Stimulated activated CD8-positive, alpha-beta memory T cell treated with anti-CD3 and anti-CD28 coated beads, Interleukin-7, amount 100 ng/mL, for 1 hour (primary cell): Measurements from ENCODE around the gene SLC7A4.
"Not testable (repeated sequence)": the region's sequence is repeated elsewhere in the genome, so short reads cannot be mapped to it uniquely, and the experiment has no call there.

ENCODE experiments used
- DNase-seq, 2 donors: peaks; one replicate each; pipeline ENCODE4 v3.0.0-alpha.2; 2020; ENCODE audit warnings: low read depth in 2 of 2

The SLC7A4 gene

DNA sequence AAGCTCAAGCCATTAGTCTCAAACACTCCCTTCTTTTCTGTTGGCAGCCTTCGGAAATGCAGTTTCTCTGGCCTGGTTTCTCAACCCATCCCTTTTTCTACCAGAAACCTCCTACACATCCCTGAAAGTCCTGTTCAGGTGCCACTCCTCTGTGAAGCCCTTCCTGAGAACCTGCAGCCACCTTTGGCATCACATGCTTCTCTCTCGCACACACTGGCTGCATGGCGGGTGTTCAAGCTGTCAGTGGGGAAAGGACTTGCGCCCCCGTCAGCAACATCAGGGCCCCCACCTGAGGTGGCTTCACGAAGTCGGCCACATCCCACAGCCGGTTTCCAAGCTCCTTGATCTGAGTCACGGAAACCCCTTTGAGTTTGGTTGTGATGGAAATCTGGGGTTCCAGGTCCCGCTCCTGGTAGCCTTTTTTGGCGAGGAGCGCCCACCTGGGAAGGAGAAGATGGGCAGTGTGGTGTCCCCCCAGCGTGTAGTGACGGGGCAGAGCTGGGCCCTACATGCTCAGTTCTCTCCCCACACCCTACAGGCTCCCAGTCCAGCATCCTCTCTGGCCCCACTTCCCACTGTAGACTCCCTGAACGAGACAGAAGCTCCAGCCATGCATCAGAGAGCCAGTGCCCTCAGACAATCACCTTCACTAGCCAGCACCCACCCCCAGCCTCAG lies 11.6 kb upstream of the SLC7A4 start:
- DNase-seq = no peak

DNA sequence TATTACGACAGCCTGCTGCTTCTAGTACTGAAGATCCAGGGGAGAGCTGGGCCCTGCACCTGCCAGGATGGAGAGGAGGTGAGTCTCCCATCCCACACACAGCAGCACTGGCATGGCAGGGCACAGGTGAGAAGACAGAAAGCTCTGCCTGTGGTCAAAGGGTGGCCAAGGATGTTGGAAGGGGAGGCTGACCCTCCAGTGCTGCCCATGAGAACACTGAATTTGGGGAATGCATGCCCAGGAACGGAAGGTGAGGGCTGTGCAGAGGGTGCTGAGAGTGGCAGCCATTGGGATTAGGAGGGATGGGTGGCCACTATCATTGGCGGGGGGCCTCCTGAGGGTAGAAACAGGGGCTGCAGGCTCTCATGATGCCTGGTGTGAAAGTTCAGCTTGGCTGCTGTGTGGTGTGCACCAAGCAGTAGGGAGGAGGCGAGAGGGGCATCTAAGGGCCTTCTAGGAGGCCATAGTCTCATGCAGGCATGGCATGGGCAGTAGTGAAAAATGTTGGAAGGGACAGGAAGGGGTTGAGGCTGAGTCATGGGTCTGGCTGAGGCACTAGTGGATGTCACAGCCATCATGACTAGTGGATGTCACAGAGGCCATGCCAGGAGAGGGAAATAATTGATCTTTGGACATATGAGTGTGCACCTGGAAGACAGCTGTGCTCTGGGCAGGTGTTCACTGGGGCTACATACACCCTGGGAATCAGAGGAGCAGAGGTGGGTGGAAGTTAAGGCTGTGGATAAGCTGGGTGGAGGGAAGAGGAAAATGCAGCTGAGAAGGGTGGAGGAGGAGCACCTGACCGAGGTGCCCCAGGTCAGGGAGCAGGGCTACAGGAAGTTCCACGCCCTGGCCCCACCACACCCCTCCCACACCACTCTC lies 10.9 kb upstream of the SLC7A4 start:
- no peak for DNase-seq

DNA sequence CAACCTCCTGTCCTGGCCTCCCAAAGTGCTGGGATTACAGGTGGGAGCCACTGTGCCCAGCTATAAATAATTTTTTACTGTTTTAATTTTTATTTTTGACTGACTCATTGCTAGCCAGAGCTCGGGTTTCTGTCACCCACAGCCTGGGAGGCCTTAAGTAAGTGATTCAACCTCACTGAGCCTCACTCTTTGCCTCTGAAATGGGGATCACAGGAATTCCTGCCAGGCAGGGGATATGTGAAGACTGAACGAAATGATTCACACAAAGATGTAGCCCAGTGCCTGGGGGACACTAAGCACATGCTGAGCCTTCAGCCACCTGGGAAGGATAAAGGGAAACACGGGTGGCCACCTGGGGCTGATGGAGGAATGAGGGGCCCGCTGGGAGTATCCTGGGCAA lies 9.6 kb upstream of the SLC7A4 start:
- no peak for DNase-seq

DNA sequence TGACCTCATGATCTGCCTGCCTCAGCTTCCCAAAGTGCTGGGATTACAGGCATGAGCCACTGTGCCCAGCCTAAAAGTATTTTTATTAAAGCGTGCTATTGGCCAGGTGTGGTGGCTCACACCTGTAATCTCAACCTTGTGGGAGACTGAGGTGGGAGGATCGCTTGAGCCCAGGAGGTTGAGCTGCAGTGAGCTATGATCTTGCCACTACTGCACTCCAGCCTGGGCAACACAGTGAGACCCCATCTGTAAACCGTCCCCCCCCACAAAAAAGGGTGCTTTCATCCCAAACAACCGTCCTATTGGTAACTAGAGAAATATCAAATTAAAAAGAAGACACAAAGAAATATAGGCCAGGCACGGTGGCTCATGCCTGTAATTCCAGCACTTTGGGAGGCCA lies 6.8 kb upstream of the SLC7A4 start:
- DNase-seq = not testable (repeated sequence)

DNA sequence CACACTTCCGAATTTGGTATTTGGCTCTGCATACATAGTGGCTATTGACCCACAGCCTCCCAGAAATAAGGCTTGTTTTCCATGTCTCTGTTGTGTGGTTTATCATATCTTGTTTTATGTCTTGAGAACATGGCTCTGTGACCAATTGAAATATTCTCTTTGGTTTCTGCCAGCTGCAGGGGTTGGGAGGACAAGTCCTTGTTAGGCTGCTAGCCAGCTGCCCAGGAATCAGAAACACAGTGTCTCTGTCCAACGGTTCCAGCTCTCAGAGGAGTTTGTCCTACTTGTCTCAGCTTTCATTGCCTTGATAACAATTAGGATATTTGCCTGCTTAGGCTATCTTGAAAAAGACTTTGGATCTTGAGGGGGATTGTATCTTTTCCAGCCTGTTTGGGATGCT lies 6.0 kb upstream of the SLC7A4 start:
- DNase-seq = no peak

DNA sequence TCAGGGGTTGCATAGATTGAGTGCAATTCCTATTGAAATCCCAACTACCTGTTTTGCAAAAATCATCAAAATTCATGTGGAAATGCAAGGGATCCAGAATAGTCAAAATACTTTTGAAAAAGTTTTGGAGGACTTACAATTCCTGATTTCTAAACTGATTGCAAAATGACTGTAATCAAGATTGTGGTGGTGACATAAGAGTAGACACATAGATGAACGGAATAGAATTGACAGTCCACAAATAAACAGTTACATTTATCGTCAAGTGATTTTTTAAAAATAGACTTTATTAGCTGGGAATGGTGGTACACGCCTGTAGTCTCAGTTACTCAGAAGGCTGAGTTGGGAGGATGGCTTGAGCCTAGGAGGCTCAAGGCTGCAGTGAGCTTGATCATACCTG lies 2.6 kb upstream of the SLC7A4 start:
- DNase-seq = no peak

DNA sequence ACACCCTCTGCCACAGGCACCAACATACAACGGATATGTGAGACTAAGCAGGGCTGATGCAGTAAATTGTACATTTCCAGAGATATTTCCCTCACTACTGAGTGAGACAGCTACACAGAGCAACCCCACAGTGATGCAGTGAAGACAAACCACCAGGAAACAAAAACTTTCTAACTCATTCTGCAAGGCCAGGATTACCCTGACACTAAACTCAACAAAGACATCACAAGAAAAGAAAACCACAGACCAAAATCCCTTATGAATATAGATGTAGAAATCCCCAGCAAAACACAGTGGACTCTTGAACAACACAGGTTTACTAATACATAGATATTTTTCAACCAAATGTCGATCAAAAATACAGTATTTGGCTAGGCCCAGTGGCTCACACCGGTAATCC lies 1.5 kb upstream of the SLC7A4 start:
- no peak for DNase-seq

DNA sequence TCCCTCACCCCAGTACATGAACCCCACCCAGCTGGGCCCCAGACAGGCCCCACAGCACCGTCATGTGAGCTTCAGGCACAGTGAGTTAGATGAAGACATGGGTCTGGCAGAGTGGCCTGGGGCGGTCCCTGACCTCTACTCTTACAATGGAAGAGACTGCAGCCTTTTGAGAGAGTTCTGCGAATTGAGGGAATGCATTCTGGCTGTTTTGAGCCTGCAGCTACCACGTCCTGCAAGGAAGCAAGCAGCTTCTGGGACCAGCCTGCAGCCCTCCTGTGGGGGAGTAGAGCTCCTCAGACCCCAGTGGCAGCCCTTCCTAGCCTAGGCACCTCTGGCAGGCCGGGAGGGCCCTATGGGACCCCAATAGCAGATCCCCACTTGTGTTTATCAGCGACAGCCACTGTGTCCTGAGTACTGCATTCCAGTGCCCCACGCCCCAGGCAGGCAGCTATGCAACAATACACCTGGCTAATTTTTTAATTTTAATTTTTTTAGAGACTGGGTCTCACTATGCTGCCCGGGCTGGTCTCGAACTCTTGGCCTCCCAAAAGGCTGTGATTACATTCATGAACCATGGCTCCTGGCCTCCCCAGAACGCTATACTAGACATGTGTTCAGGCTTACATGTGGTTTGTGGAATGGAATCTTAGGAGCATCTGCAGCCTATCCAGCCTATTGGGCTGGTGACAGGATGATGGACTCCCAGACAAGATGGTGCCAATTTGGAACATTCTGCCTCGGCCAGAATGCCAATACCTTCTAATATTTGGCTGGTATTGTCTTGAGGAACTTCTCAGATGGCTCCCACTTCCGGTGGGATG lies 717 bp upstream of the SLC7A4 start:
- DNase-seq = no peak

DNA sequence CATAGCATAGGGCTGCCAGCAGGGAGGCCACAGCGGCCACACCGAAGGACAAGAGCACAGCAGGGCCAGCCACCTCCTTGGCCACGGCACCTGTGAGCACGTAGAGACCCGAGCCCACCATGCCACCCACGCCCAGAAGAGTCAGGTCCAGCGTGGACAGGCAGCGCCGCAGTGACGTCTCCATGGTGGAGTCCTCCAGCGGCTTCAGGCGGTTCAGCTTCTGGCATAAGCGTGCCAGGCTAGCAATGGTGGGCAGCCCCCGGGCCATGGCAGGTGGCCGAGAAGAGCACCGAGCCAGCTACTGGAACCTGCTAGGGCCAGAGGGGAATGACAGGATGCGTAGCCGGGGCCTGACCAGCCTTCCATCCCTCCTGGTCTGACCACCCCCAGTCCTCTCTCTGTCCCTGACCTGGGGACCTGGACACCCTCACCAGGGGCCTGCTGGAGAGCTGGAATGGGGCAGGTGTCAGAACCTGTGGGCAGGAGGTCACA lies 770 bp downstream of the SLC7A4 start:
- DNase-seq = no peak

DNA sequence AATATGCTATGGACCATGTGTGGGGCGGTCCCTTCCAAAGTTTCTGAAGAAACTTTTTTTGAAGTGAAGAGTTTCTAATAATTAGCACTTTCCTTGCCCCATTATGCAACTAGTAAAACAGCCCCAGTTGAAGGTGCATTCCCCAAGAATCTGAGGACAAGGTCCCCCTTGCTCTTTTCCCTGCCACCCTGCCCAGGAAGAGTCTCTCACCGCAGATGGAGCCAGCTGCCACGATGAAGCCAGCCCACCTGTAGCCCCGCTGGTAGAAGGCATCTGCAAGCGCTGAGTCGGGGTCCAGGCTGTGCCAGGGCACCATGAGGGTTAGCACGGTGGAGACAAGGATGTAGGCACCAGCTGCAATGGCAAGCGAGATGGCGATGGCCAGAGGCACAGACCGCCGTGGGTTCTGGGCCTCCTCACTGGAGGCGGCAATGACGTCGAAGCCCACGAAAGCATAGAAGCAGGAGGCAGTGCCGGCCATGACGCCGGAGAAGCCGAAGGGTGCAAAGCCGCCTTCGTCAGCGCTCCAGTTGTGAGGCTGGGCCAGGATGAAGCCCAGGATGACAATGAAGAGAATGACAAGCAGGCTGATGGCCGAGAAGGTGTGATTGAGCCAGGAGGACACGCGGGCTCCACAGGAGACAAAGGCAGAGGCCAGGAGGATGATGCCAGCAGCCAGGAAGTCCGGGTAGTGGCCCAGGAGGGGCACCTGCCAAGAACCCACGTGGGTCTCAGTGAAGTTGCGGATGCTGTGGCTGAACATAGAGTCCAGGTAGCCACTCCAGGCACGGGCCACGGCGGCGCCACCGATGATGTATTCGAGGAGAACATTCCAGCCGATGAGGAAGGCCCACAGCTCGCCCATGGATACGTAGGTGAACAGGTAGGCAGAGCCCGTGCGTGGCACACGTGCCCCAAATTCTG lies 1.5 kb downstream of the SLC7A4 start:
- no peak for DNase-seq

DNA sequence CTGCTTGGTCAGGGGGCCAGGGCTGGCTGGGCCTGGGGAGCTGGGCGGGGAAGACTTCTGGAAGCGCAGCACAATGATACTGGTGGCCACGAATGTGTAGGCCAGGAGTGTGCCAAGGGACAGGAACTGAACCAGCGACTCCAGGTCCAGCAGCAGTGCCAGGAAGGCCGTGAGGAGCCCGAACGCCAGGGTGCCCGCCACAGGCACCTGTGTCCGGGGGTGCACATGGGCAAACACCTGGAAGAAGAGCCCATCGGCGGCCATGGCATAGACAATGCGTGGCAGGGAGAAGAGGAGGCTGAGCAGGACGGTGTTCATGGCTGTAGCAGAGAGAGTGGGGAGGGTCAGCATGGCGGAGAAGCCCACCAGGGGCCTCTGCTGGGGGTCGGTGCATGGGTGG lies 2.3 kb downstream of the SLC7A4 start:
- DNase-seq = no peak

DNA sequence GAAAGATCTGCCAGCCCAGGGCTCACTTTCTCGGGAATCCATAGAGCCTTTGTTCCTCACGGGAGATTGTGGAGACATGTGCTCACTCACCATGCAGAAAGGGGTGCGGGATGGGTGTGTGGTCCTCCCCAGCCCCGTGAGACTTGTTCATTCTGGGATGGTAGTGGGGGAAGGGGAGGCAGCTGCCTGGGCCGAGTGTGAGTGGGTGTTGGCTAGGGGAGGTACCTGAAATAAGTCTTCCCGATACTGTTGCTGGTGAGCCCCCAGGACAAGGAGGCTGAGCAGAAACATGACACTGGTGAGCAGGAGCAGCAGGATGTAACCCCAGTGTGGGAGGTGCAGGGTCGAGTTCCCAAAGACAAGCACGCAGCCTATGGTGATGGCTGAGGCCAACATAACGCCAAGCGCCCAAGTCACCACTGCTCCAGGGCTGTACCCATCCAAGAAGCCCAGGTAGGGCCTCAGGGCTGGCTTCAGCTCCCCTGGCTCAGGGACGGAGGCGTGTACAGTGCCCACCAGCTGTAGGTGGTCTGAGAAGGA lies 2.8 kb downstream of the SLC7A4 start:
- DNase-seq = no peak

DNA sequence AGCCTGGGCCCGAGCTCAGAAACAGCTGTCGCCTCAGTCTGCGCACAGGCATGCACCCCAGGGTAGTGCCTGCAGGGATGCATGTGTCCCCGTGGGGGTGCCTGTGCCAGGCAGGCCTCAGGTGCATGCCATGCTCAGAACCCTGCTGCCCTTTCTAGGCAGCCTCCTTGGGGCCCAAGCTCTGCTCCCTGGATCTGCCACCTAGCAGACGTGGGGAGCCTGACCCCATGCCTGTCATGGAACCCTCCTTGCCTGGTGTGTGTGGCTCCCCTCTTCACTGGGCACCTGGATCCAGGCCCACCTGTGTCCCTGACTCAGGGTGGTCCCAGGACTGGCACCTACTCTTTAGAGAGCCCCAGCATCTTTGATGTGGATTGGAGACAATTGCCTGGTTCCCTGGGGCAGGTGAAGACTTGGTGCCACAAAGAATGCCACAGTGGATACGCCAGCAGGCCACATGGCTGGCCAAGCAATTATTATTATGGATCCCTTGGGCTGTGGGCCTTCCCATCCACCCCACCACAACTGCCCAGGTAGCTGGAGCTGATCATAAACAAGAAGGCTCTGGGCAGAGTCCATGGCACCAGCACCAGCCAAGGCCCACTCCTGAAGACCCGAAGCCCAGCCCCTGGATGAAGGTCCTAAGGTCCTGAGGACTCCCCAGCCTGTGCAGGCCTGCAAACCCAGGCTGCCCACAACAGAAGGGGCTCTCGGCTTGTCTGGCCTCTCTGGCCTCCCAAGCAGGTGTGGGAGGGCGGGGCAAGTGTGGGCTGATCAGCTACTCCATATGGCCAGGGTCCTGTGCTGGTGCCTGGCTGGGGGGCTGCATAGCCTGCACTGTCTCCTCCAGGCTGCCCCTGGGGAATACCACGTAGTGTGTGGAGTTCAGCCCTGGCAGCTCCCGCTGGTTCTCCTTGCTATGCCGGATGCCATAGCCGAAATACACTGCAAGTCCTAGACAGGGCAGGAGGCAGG lies 3.8 kb downstream of the SLC7A4 start:
- no peak for DNase-seq

DNA sequence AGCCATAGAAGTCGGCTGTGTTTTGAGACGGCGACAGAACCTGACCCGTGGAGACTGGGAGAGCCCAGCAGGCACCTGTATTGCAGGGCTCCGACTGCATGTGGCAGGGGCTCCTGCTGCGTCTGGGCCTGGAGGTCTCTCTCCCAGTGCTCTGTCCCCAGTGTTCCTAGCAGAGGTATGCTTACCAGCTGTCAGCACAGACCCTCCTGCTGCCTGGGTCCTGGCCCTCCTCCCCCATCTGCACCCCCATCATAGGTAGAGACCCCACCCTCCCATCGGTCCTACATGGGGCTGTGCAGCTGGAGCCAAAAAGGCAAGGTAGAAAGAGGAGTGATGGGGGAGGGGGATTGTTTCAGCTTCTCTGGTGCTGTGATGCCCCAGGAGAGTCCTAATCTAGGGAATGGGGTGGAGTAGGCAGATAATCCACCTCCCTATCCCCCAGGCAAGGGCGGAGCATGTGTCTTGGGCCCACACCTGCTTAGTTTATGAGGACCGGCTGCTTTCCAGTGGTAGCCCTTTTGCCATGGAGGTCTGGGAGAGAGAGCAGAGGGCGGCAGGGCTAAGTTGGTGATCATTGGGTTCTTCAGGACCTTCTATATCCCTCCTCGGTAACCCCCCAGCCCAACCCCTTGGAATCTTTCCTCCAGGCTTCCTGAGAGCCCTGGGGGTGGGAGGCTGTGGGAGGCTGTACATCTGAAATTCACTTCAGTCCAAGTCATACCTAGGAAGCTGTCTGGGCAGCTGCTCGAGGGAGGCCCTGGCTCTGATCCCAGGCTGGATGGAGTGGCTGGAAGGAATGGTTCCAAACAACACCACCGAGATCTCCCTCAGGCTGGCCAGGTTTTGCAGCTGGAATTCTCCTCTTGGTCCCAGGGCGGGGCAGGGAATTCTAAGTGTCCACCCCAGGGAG lies 5.3 kb downstream of the SLC7A4 start:
- no peak for DNase-seq

DNA sequence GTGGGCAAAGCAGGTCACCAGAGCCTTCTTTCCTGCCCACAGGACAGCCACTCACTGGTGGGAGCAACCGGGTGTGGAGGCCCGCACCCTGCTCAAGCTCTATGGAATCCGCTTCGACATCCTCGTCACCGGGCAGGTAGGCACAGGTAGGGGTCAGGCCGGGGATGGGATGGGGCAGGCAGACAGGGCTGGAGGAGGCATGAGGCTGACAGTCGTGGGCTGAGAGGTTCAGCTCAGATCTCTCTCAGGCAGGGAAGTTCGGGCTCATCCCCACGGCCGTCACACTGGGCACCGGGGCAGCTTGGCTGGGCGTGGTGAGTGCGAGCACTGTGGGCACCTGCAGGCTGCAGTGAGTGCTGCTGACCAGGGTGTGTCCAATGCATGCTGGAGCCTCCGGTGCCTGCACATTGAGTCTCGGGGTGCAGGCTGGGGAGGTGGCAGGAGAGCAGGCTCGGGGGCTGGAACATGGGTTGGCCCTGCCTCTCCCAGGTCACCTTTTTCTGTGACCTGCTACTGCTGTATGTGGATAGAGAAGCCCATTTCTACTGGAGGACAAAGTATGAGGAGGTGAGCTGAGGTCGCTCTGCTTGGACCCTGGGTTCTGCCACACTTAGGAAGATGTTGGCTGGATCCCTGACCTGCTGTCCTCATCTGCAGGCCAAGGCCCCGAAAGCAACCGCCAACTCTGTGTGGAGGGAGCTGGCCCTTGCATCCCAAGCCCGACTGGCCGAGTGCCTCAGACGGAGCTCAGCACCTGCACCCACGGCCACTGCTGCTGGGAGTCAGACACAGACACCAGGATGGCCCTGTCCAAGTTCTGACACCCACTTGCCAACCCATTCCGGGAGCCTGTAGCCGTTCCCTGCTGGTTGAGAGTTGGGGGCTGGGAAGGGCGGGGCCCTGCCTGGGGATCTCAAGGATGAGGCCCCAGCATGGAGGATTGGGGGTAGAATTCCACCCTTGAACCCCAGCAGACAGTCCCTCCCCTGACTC lies 6.3 kb downstream of the SLC7A4 start:
- no peak for DNase-seq

DNA sequence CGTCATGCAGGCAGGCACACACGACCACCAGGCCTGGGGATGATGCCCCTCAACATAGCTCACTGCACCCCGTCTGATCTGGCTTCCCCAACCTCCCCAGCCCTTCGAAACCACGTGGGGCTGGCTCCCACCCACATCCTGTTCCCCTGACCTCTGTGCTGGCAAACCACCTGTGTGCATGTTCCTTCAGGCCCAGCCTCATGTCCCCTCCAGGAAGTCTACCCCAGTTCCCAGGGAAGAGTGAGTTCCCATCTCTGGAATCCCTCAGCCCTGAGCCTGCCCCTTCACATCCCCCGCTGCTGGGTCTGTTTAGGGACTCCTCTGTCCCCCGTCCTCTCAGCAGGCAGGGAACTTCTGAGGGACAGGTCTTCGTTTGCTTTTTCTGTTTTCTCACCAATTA lies 7.1 kb downstream of the SLC7A4 start:
- DNase-seq = no peak

DNA sequence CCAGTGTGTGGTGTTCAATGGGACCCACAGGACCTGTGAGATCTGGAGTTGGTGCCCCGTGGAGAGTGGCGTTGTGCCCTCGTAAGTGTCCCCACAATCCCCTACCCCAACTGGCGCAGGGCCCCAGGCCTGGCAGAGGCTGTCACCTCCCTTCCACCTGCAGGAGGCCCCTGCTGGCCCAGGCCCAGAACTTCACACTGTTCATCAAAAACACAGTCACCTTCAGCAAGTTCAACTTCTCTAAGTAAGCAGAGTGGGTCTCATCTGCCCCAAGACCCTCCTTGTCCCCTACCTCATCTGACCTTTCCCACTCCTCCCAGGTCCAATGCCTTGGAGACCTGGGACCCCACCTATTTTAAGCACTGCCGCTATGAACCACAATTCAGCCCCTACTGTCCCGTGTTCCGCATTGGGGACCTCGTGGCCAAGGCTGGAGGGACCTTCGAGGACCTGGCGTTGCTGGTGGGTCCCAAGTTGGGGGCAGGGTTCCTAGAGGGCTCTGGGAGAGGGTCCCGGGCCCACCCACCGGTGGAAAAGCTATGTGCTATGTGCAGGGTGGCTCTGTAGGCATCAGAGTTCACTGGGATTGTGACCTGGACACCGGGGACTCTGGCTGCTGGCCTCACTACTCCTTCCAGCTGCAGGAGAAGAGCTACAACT lies 9.3 kb downstream of the SLC7A4 start:
- no peak for DNase-seq
